ENCODE data around the gene EFNA3. TPM values are rescaled to one million over a fixed set of nuclear protein-coding genes. Genes with fewer than 3 reads are reported as not detected.

The EFNA3 gene
- total and polyA plus RNA-seq, 9 of the 15 experiments (the other 6 are each of a cell fraction or from before 2014, with no cell fraction given) = 0.59 to 7.9 (median 4.7) TPM

- no peak for TF ChIP-seq ZNF280B (CRISPR knock-in tag; IDR thresholded peaks at IDR 0.05)
- peak; percentile 84 for TF ChIP-seq RBFOX2 (IDR thresholded peaks at IDR 0.05; ENCODE audit: low read depth, low read length)
- no peak for TF ChIP-seq ZNF655 (CRISPR knock-in tag; IDR thresholded peaks at IDR 0.05)
- peak; percentile 42; the same call in 1 of the 2 replicates for TF ChIP-seq TOE1 (IDR thresholded peaks at IDR 0.05; ENCODE audit: borderline replicate concordance)
- no peak for TF ChIP-seq TOE1 (CRISPR knock-in tag; IDR thresholded peaks at IDR 0.05; ENCODE audit: borderline replicate concordance, low read depth)
- TF ChIP-seq RB1 (IDR thresholded peaks at IDR 0.05; ENCODE audit: low read depth) = peak; percentile 35; the same call in 1 of the 2 replicates
- TF ChIP-seq IRF2 (CRISPR knock-in tag; IDR thresholded peaks at IDR 0.05) = no peak
- no peak for TF ChIP-seq POLR2AphosphoS5 (IDR thresholded peaks at IDR 0.05; ENCODE audit: control insufficient read depth, insufficient read depth, low read depth, low read length)
- TF ChIP-seq RERE (CRISPR knock-in tag; IDR thresholded peaks at IDR 0.05; ENCODE audit: borderline replicate concordance) = no peak
- no peak for TF ChIP-seq CBX1 (IDR thresholded peaks at IDR 0.05; ENCODE audit: low read depth)
- TF ChIP-seq CBFA2T3 (IDR thresholded peaks at IDR 0.05) = no peak
- TF ChIP-seq TCFL5 (CRISPR knock-in tag; conservative IDR thresholded peaks at IDR 0.05) = no peak
- no peak for TF ChIP-seq ZNF124 (CRISPR knock-in tag; IDR thresholded peaks at IDR 0.05)
- peak; percentile 61 for TF ChIP-seq PRDM10 (IDR thresholded peaks at IDR 0.05; ENCODE audit: partially characterized antibody)
- no peak for TF ChIP-seq EP400 (IDR thresholded peaks at IDR 0.05)
- TF ChIP-seq XRCC3 (IDR thresholded peaks at IDR 0.05) = no peak
Measured at GRCh38 chr1:155063550-155064110, 15.0 kb upstream of the EFNA3 start, which contains the start of gene EFNA4 (continued).
